Duodenal mucosa (tissue), 2 donors: ENCODE measurements around the gene ADAMTSL5.

Source experiments
- H3K27ac ChIP-seq: one replicate; pipeline ENCODE4 v1.7.0; 2013; ENCODE audit warnings: low read depth, low read length
- H3K27me3 ChIP-seq, 2 donors: one replicate each; pipeline ENCODE4 v1.7.0; 2013; ENCODE audit warnings: low read length in 2 of 2, control low read depth in 1 of 2; ENCODE audit not compliant: insufficient read depth in 2 of 2, control insufficient read depth in 1 of 2
- H3K36me3 ChIP-seq, 2 donors: one replicate each; pipeline ENCODE4 v1.7.0; 2013; ENCODE audit warnings: low read length in 2 of 2, control low read depth in 1 of 2; ENCODE audit not compliant: insufficient read depth in 2 of 2, control insufficient read depth in 1 of 2
- H3K4me1 ChIP-seq, 2 donors: one replicate each; pipeline ENCODE4 v1.7.0; 2013; ENCODE audit warnings: low read length in 2 of 2, control low read depth in 1 of 2; ENCODE audit not compliant: insufficient read depth in 2 of 2, control insufficient read depth in 1 of 2
- H3K4me3 ChIP-seq, 2 donors: one replicate each; pipeline ENCODE4 v1.7.0; 2013; ENCODE audit warnings: low read length in 2 of 2, low read depth in 1 of 2
- H3K9ac ChIP-seq, 2 donors: one replicate each; pipeline ENCODE4 v1.7.0; 2013; ENCODE audit warnings: low read length in 2 of 2, low read depth in 1 of 2
- H3K9me3 ChIP-seq, 2 donors: one replicate each; pipeline ENCODE4 v1.7.0; 2013; ENCODE audit warnings: low read length in 2 of 2, control low read depth in 1 of 2; ENCODE audit not compliant: control insufficient read depth in 1 of 2

ADAMTSL5 gene

DNA sequence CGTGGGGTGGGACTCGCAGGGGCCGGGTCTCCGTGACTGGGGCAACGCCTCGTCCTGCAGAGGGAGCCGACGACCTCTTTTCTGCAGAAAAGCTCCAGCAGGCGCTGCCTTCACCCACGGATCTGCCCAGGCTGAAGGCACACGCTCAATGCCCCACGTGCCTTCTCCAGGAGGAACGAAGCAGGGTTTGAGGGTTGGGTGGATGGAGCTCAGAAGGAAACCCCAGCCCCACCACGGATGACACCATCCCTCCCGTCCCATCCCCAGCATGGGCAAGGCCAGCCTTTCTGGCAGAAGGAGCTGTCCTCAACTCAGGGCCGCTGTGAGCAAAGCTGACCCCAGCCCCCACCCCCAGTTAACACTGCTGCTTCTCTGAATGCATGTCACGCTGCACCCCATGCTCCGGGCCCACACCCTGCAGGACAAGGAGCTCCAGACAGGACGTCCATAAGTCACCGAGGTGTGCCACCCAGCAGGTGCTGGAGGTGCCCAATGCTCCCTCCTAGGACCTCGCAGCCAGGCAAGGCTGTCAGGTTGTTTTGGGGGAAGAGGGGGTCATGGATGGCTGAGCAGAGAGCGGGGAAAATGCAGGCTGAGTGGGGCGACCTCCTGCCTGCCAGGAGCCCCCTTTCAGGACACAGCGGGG lies 41.2 kb downstream of the ADAMTSL5 start:
- Histone ChIP-seq H3K9me3 (no peaks in the 10 kb centered on the region), H3K4me3 (no peak overlapping the region), H3K4me1 (peaks cover 19 to 30% of the 10 kb centered on the region in 2 donors), H3K9ac (no peak overlapping the region), H3K27me3 (peaks cover 43 to 55% of the 10 kb centered on the region in 2 donors), H3K27ac (no peak overlapping the region), H3K36me3 (peaks cover 8% of the 10 kb centered on the region in 2 donors)

DNA sequence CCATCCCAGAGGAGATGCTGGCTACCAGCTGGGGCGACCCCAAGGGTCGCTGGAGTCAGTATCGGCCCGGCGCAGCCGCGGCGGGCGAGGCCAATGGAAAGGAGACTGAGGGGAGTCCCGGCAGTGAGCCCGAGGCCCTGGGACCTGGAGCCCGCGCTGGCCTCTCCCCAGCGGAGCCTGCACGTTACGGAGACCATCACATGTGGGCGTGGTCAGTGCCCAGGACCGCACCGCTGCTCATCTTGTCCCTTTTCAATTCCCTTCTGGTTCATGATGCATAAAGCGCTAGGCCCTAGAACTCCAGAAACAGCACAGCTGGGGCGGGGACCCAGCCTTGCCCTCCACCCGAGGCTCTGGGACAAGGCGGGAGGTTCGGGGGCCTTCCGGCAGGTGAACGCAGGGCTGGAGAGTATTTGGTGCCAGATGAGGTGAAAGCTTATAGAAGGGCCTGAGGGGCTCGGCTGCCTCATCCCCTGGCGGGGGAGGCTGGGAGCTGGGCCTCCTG lies 41.8 kb downstream of the ADAMTSL5 start:
- Histone ChIP-seq H3K27ac (no peak overlapping the region), H3K27me3 (peaks cover 48 to 58% of the 10 kb centered on the region in 2 donors), H3K9me3 (no peaks in the 10 kb centered on the region), H3K36me3 (peaks cover 2 to 6% of the 10 kb centered on the region in 2 donors), H3K9ac (no peak overlapping the region), H3K4me1 (peaks cover 19 to 30% of the 10 kb centered on the region in 2 donors), H3K4me3 (peak overlapping the region; percentile 50 to 60)

DNA sequence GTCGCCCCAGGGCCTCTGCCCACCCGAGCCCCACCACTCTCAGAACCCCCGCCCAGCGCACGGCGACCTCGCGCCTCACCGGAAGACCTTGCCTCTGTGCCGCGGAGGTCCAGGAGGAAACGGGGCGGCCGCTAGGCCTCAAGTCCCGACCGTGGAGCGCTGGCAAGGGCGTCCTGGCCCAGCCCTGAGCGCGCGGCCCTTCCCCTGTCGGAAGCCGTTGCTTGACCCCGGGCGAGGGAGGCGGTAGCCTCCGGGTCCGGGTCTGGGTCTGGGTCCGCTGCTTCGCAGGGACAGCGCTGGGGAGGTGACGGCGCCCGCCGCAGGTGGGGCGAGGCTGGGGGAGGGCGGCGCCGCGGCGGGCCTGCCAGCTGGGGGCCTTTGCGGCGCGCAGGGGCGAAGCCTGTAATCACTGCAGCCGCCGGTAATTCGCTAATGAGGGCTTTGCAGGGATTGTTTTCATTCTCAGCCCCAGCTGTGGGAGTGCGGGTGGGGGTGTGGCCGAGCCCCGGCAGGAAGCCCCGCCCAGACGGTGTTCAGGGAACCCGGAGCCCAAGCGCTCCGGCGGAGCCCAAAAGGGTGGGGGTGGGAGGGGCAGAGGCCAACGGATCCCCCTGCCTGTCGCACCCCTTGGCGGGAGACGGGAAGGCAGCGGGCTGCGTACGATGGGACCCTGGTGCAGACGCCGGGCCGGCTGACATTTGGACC lies 42.4 kb downstream of the ADAMTSL5 start:
- peaks cover 19 to 32% of the 10 kb centered on the region in 2 donors for H3K4me1 ChIP-seq
- no peaks in the 10 kb centered on the region for H3K9me3 ChIP-seq
- H3K36me3 ChIP-seq = no peaks in the 10 kb centered on the region
- H3K27me3 ChIP-seq = peaks cover 48 to 58% of the 10 kb centered on the region in 2 donors
- no peak overlapping the region for H3K9ac ChIP-seq
- H3K4me3 ChIP-seq = peak overlapping the region; percentile 50 to 60
- no peak overlapping the region for H3K27ac ChIP-seq

GRCh38 chr19:1470055-1470304 lies 42.8 kb downstream of the ADAMTSL5 start:
- Histone ChIP-seq H3K4me1 (peaks cover 19 to 33% of the 10 kb centered on the region in 2 donors), H3K4me3 (peak overlapping the region; percentile 50 to 60), H3K36me3 (no peaks in the 10 kb centered on the region), H3K27me3 (peaks cover 48 to 58% of the 10 kb centered on the region in 2 donors), H3K9me3 (no peaks in the 10 kb centered on the region), H3K9ac (no peak overlapping the region), H3K27ac (no peak overlapping the region)

DNA sequence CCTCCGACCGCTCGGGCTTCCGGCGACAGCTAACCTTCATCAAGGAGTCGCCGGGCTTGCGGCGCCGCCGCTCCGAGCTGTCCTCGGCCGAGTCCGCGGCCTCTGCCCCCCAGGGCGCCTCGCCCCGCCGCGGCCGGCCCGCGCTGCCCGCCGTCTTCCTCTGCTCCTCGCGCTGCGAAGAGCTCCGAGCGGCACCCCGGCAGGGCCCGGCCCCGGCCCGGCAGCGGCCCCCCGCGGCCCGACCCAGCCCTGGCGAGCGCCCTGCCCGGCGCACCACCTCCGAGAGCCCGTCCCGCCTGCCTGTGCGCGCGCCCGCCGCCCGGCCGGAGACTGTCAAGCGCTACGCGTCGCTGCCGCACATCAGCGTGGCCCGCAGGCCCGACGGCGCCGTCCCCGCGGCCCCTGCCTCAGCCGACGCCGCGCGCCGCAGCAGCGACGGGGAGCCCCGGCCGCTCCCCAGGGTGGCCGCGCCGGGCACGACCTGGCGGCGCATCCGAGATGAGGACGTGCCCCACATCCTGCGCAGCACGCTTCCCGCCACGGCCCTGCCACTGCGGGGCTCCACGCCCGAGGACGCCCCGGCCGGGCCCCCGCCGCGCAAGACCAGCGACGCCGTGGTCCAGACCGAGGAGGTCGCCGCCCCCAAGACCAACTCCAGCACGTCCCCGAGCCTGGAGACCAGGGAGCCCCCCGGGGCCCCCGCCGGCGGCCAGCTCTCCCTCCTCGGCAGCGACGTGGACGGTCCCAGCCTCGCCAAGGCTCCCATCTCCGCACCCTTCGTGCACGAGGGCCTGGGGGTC lies 43.4 kb downstream of the ADAMTSL5 start:
- Histone ChIP-seq H3K27me3 (peaks cover 48 to 58% of the 10 kb centered on the region in 2 donors), H3K27ac (no peak overlapping the region)

DNA sequence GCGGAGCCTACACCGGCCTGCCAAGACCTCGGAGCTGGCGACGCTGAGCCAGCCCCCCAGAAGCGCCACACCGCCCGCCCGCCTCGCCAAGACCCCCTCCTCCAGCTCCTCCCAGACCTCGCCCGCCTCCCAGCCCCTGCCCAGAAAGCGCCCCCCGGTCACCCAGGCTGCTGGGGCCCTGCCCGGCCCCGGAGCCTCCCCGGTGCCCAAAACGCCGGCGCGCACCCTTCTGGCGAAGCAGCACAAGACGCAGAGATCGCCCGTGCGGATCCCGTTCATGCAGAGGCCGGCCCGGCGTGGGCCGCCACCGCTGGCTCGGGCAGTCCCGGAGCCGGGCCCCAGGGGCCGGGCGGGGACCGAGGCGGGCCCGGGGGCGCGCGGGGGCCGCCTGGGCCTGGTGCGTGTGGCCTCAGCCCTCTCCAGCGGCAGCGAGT lies 44.0 kb downstream of the ADAMTSL5 start:
- Histone ChIP-seq H3K4me1 (peaks cover 19 to 33% of the 10 kb centered on the region in 2 donors), H3K27me3 (peaks cover 48 to 58% of the 10 kb centered on the region in 2 donors), H3K36me3 (no peaks in the 10 kb centered on the region), H3K4me3 (no peak overlapping the region), H3K9me3 (no peaks in the 10 kb centered on the region), H3K27ac (no peak overlapping the region), H3K9ac (no peak overlapping the region)

More for the DNA sequence above, 43.4 kb downstream of the ADAMTSL5 start:
- Histone ChIP-seq H3K9me3 (no peaks in the 10 kb centered on the region), H3K36me3 (no peaks in the 10 kb centered on the region), H3K4me1 (peaks cover 19 to 33% of the 10 kb centered on the region in 2 donors), H3K9ac (no peak overlapping the region), H3K4me3 (peak overlapping the region in 1 of 2 donors; percentile 50)

DNA sequence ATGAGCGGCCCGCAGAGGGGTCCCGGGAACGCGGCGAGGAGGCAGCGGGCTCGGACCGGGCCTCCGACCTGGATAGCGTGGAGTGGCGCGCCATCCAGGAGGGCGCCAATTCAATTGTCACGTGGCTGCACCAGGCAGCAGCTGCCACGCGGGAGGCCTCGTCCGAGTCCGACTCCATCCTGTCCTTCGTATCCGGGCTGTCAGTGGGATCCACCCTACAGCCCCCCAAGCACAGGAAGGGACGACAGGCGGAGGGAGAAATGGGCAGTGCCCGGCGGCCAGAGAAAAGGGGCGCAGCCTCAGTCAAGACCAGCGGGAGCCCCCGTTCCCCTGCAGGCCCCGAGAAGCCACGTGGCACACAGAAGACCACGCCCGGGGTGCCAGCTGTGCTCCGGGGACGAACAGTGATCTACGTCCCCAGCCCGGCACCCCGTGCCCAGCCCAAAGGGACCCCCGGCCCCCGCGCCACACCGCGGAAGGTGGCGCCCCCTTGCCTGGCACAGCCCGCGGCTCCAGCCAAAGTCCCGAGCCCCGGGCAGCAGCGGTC lies 44.5 kb downstream of the ADAMTSL5 start:
- Histone ChIP-seq H3K9ac (no peak overlapping the region), H3K36me3 (no peaks in the 10 kb centered on the region), H3K4me3 (no peak overlapping the region), H3K27me3 (peaks cover 48 to 57% of the 10 kb centered on the region in 2 donors), H3K9me3 (no peaks in the 10 kb centered on the region), H3K27ac (no peak overlapping the region), H3K4me1 (peaks cover 19 to 33% of the 10 kb centered on the region in 2 donors)

DNA sequence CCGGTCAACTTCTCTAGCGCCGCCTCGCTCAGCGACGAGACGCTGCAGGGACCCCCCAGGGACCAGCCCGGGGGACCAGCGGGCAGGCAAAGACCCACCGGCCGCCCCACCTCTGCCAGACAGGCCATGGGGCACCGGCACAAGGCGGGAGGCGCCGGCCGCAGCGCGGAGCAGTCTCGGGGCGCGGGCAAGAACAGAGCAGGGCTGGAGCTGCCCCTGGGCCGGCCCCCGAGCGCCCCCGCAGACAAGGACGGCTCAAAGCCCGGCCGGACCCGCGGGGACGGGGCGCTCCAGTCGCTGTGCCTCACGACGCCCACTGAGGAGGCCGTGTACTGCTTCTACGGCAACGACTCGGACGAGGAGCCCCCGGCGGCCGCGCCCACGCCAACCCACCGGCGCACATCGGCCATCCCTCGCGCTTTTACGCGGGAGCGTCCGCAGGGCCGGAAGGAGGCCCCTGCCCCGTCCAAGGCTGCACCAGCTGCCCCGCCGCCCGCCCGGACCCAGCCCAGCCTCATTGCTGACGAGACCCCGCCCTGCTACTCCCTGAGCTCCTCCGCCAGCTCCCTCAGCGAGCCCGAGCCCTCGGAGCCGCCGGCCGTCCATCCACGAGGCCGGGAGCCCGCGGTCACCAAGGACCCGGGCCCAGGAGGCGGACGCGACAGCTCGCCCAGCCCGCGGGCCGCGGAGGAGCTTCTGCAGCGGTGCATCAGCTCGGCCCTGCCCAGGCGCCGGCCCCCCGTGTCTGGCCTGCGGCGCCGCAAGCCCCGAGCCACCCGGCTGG lies 45.1 kb downstream of the ADAMTSL5 start:
- no peaks in the 10 kb centered on the region for H3K36me3 ChIP-seq
- peaks cover 19 to 33% of the 10 kb centered on the region in 2 donors for H3K4me1 ChIP-seq
- no peak overlapping the region for H3K4me3 ChIP-seq
- no peak overlapping the region for H3K27ac ChIP-seq
- H3K27me3 ChIP-seq = peaks cover 47 to 51% of the 10 kb centered on the region in 2 donors
- no peak overlapping the region for H3K9ac ChIP-seq
- H3K9me3 ChIP-seq = no peaks in the 10 kb centered on the region

GRCh38 chr19:1467215-1467489 lies 45.7 kb downstream of the ADAMTSL5 start:
- H3K4me1 ChIP-seq = peaks cover 19 to 33% of the 10 kb centered on the region in 2 donors

More at GRCh38 chr19:1467215-1467489, 45.7 kb downstream of the ADAMTSL5 start:
- Histone ChIP-seq H3K27ac (no peak overlapping the region), H3K9me3 (no peaks in the 10 kb centered on the region), H3K36me3 (no peaks in the 10 kb centered on the region), H3K27me3 (peaks cover 42 to 47% of the 10 kb centered on the region in 2 donors), H3K4me3 (no peak overlapping the region), H3K9ac (no peak overlapping the region)
